OCI-LY1 (cell line): Measurements from ENCODE around the gene MEIOSIN.

Source experiments
- EZH2 ChIP-seq: fragments of 200-600 bp; sonication (generic), shearing (Covaris generic); IDR thresholded peaks from 2 replicates; pipeline ENCODE4 v1.8.0; 2017; ENCODE audit warnings: borderline replicate concordance, mixed run types, mild to moderate bottlenecking, antibody characterized with exemption, low read length, moderate library complexity, mixed read lengths
- TF ChIP-seq, protein P1 (sequence below): fragments of 200-600 bp; sonication (generic), shearing (Covaris generic); IDR thresholded peaks from 2 replicates; pipeline ENCODE4 v1.5.1; 2017; ENCODE audit warnings: mild to moderate bottlenecking, antibody characterized with exemption, low read length, moderate library complexity, mixed read lengths

DNA sequence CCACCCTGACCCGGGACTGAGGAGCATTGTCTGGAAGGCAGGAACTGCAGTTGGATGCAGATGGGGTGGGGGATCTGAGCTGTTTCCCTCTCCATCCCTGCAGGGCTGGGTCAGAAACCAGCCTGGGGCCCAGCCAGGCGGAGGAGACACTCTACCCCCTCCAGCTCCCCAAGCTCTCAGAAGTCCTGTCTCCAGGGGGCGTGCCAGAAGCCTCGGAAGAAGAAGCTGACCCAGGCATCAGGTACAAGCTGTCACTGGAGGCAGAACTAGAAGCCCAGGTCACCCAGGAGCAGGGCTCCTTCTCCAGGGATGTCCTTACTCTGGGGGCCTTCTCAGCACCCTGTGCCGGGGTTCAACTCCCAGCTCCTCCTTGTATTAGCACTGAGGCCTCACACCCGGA is 20.3 kb downstream of the MEIOSIN start:
- TF ChIP-seq, protein P1, sequence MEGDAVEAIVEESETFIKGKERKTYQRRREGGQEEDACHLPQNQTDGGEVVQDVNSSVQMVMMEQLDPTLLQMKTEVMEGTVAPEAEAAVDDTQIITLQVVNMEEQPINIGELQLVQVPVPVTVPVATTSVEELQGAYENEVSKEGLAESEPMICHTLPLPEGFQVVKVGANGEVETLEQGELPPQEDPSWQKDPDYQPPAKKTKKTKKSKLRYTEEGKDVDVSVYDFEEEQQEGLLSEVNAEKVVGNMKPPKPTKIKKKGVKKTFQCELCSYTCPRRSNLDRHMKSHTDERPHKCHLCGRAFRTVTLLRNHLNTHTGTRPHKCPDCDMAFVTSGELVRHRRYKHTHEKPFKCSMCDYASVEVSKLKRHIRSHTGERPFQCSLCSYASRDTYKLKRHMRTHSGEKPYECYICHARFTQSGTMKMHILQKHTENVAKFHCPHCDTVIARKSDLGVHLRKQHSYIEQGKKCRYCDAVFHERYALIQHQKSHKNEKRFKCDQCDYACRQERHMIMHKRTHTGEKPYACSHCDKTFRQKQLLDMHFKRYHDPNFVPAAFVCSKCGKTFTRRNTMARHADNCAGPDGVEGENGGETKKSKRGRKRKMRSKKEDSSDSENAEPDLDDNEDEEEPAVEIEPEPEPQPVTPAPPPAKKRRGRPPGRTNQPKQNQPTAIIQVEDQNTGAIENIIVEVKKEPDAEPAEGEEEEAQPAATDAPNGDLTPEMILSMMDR: peak; percentile 36
- no peak for TF ChIP-seq EZH2
